HEK293 (cell line): ENCODE measurements around the gene PRSS56.
A peak's percentile ranks its signal among the peaks of the same experiment; 100 is the strongest.

ENCODE experiments used
- CTCF ChIA-PET: fragments of 350-600 bp; formaldehyde crosslinking; extraction: SDS; loops from one replicate; lab custom pipeline; 2021; ENCODE audit warnings: antibody characterized with exemption; lab: Yijun Ruan, JAX
- POLR2A ChIA-PET: fragments of 300-600 bp; formaldehyde crosslinking; extraction: SDS; loops from one replicate; lab custom pipeline; 2020; ENCODE audit warnings: antibody characterized with exemption, inconsistent platforms; lab: Yijun Ruan, JAX
- H3K27ac ChIP-seq: fragments of 200-500 bp; sonication (Bioruptor generic); 2 replicates; pipeline ENCODE4 v1.5.1; 2014; ENCODE audit warnings: low read depth, low read length, control low read depth, inconsistent platforms; ENCODE audit errors: extremely low read depth
- H3K36me3 ChIP-seq, 2 experiments: fragments of 200-500 bp in 1 of 2; sonication (Bioruptor generic) in 1 of 2; 1 replicate in 1 of 2; 2 replicates in 1 of 2; pipeline ENCODE4 v1.5.1; 2014 to 2017; ENCODE audit warnings: inconsistent platforms in 2 of 2, low read length in 2 of 2; ENCODE audit not compliant: control insufficient read depth in 2 of 2, insufficient read depth in 1 of 2
- H3K4me1 ChIP-seq: fragments of 200-500 bp; sonication (Bioruptor generic); 2 replicates; pipeline ENCODE4 v1.5.1; 2014; ENCODE audit warnings: mild to moderate bottlenecking, low read length, inconsistent platforms; ENCODE audit not compliant: control insufficient read depth, insufficient read depth
- H3K4me3 ChIP-seq: 2 replicates; pipeline ENCODE4 v1.5.1; 2011; ENCODE audit warnings: low read depth, mild to moderate bottlenecking, control low read depth, low read length, moderate library complexity
- H3K9me3 ChIP-seq: fragments of 200-500 bp; sonication (Bioruptor generic); 2 replicates; pipeline ENCODE4 v1.5.1; 2014; ENCODE audit warnings: low read depth, low read length, inconsistent platforms; ENCODE audit not compliant: control insufficient read depth, insufficient read depth
- HOXA7 ChIP-seq: sonication (generic); formaldehyde crosslinking; IDR thresholded peaks from 2 replicates; pipeline ENCODE4 v1.8.1; 2022; ENCODE audit warnings: missing genetic modification reagents, borderline replicate concordance
- KLF1 ChIP-seq: fragments of 450-650 bp; formaldehyde crosslinking; IDR thresholded peaks from 2 replicates; pipeline ENCODE4 v1.5.1; 2016; ENCODE audit warnings: missing biosample characterization, missing genetic modification characterization
- REPIN1 ChIP-seq: fragments of 450-650 bp; formaldehyde crosslinking; IDR thresholded peaks from 2 replicates; pipeline ENCODE4 v1.5.1; 2017; ENCODE audit warnings: missing biosample characterization, missing genetic modification characterization, low read depth
- ZBTB8A ChIP-seq: fragments of 450-650 bp; formaldehyde crosslinking; IDR thresholded peaks from 2 replicates; pipeline ENCODE4 v1.5.1; 2016; ENCODE audit warnings: missing biosample characterization, missing genetic modification characterization
- ZFP41 ChIP-seq: fragments of 450-650 bp; formaldehyde crosslinking; IDR thresholded peaks from 2 replicates; pipeline ENCODE4 v1.5.1; 2016; ENCODE audit warnings: missing biosample characterization, missing genetic modification characterization, borderline replicate concordance
- ZNF335 ChIP-seq: fragments of 450-650 bp; formaldehyde crosslinking; conservative IDR thresholded peaks from 2 replicates; pipeline ENCODE4 v1.5.1; 2016; ENCODE audit warnings: missing biosample characterization, missing genetic modification characterization
- ZNF433 ChIP-seq: fragments of 450-650 bp; formaldehyde crosslinking; IDR thresholded peaks from 2 replicates; pipeline ENCODE4 v1.5.1; 2016; ENCODE audit warnings: missing biosample characterization, missing genetic modification characterization, low read depth
- ZNF449 ChIP-seq: fragments of 450-650 bp; formaldehyde crosslinking; IDR thresholded peaks from 2 replicates; pipeline ENCODE4 v1.5.1; 2017; ENCODE audit warnings: missing biosample characterization, mild to moderate bottlenecking, missing genetic modification characterization, moderate library complexity
- ZNF518A ChIP-seq: fragments of 450-650 bp; formaldehyde crosslinking; conservative IDR thresholded peaks from 2 replicates; pipeline ENCODE4 v1.5.1; 2016; ENCODE audit warnings: low read depth, missing biosample characterization, missing genetic modification characterization
- ZNF580 ChIP-seq: fragments of 450-650 bp; formaldehyde crosslinking; IDR thresholded peaks from 2 replicates; pipeline ENCODE4 v1.5.1; 2016; ENCODE audit warnings: missing biosample characterization, missing genetic modification characterization
- ZNF660 ChIP-seq: fragments of 450-650 bp; IDR thresholded peaks from 2 replicates; pipeline ENCODE4 v1.5.1; 2018; ENCODE audit warnings: missing biosample characterization, mild to moderate bottlenecking, missing genetic modification characterization

The PRSS56 gene

DNA sequence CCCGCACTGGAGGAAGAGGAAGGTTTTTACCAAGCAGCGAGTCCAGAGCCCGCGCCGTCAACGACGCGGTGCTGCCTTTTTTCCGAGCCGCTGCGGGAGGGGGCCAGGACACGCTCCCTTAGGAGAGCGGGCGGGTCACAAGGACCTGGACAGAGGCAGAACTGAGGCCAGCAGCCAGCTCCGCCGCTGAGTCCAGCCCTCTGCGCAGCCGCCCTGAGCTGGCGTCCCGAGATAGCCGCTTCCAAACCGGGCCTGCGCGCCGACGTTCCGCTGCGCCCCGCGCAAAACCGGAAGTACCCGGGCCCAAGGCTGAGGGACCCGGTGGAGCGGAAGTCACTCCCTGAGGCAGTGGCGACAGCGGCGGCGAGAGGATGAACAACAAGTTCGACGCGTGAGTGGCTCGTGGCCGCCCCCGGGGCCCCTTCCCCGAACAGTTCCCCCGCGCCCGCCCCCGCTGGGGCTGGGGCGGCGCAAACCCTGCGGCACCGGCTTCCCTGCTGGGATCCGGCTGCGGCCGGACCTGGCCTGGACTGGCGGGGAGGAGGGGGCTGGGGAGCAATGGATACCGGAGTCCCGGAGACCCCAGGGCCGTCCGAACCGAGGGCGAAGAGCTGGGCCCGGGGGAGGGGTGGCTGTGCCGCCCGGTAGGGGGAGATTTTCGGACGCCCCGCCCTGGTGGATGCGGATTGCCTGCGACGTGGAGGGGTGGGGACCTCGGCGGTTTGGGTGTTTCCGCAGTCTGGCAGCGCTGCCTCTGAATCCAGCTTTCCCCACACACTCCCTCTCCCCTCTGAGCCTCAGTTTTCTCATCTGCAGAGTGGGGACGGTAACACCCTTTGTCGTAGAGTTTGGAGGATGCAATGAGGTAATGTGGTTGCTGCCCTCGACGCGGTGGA, 30.4 kb downstream of the PRSS56 start, which contains the start of the genes EIF4E2 and TIGD1 (continued):
- TF ChIP-seq ZBTB8A (tag by site-specific recombination) (no peak; the same call in none of the 2 replicates), ZNF518A (tag by site-specific recombination) (peak; percentile 68)

DNA sequence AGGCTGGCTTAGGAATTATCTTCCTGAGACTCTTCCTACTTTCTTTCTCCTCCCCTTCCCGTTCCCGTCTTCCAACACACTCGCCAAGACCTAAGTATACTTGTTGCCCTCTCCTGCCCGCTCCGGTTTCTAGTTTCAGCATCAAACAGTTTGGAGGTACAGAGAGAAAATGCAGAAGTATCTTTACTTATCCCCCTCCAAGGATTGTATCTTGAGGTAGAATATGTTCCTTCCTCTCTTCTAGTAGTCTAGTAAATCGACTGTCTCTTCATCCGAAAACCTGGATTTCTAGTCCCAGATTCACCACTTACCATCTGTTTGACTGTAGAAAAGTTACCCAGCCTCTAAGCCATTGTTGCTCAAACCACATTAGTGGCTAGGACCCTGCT, 31.1 kb downstream of the PRSS56 start:
- H3K9me3 ChIP-seq = no peaks in the 10 kb centered on the region
- POLR2A ChIA-PET = interaction anchor here (0.5 to 1.4 kb wide), 7 partner anchors 12 to 82 kb away, joined by 3 to 9 read pairs (median 4); partner anchors contain the start of gene EFHD1
- CTCF ChIA-PET = interaction anchor here (0.6 kb wide), 1 partner anchor 197 kb away, joined by 3 read pairs; no protein-coding TSS in a partner anchor
- TF ChIP-seq HOXA7 (CRISPR knock-in tag) = no peak
- TF ChIP-seq KLF1 (tag by site-specific recombination) = 0 out of 2 replicates have a peak, but pooled peaks have one; percentile 9
- TF ChIP-seq ZNF335 (tag by site-specific recombination) = 0 out of 2 replicates have a peak, but pooled peaks have one; percentile 2
- TF ChIP-seq ZNF660 (tag by site-specific recombination) = no peak
- TF ChIP-seq, all 188 proteins: peak for 2
- H3K27ac ChIP-seq = peak overlapping the region; percentile 82; the same call in 1 of the 2 replicates
- H3K4me3 ChIP-seq = peak overlapping the region; percentile 94
- no peaks in the 10 kb centered on the region for H3K4me1 ChIP-seq
- H3K36me3 ChIP-seq = peaks cover 13 to 49% of the 10 kb centered on the region in 2 experiments; a peak in 2 of 3 replicates

DNA sequence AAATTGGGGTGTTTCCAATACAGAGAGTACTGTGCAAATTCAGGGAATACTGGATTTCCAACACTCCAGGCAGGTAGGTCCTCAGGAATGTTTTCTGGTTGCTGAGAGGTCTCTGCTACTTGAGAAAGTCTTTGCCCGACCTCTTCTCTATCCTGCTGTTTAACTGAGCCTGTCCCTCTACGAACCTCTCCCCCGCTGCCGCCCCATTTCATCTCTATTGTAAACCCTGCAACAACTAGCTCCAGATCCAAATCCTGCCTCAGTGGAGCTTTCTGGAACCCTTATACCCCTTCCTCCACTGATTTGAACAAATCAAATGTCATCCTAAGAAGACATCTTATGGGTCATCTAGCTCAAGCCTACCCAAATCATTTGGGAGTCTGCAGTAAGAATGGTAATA, 31.6 kb downstream of the PRSS56 start:
- ChIA-PET POLR2A (no interaction called here), CTCF (interaction anchor here (0.6 kb wide), 1 partner anchor 775 kb away, joined by 4 read pairs; no protein-coding TSS in a partner anchor)
- TF ChIP-seq ZNF449 (tag by site-specific recombination) = no peak
- TF ChIP-seq REPIN1 (tag by site-specific recombination) = no peak
- no peak for TF ChIP-seq ZNF518A (tag by site-specific recombination)
- no peak for TF ChIP-seq ZFP41 (tag by site-specific recombination)
- no peak for TF ChIP-seq ZNF580
- TF ChIP-seq ZNF433 (tag by site-specific recombination) = no peak

More for the DNA sequence above, 31.6 kb downstream of the PRSS56 start:
- Histone ChIP-seq H3K27ac (no peak overlapping the region), H3K4me3 (no peak overlapping the region), H3K9me3 (no peaks in the 10 kb centered on the region), H3K4me1 (no peaks in the 10 kb centered on the region), H3K36me3 (peaks cover 13 to 51% of the 10 kb centered on the region in 2 experiments; a peak in 2 of 3 replicates)
